ENCODE measurements around the gene GRIA2. TPM values are rescaled to one million over a fixed set of nuclear protein-coding genes. Genes with fewer than 3 reads are reported as not detected.
"Not testable (repeated sequence)": the region's sequence is repeated elsewhere in the genome, so short reads cannot be mapped to it uniquely, and the experiment has no call there.

GRIA2 gene
- total RNA-seq (ENCODE audit: low replicate concordance), result not detected in 2 replicates

DNA sequence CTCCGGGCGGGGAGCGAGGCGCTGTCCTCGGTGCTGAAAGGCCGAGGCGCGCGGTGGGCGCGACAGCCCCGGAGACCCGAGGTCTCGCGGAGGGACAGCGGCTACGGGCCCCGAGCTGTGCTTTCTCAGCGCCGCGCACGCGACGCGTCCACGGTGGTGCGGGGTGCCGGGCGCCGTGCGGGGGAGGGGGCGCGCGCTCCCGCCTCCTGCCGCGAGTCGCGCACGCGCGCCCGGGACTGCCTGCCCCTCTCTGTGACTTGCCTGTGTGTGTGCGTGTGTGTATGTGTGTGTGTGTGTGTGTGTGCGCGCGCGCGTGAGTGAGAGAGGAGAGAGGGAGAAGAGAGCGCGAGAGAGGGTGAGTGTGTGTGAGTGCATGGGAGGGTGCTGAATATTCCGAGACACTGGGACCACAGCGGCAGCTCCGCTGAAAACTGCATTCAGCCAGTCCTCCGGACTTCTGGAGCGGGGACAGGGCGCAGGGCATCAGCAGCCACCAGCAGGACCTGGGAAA is at the start of gene GRIA2:
Gene GRIA2, plus strand, starts transcription at position 358 of the 511 bp plus-strand sequence. CDS start 315 bp downstream, outside the sequence.
- peak within 1 kb of the TSS; percentile 35 for H3K4me3 ChIP-seq (ENCODE audit: low read depth, low read length)
- TF ChIP-seq, protein P1, sequence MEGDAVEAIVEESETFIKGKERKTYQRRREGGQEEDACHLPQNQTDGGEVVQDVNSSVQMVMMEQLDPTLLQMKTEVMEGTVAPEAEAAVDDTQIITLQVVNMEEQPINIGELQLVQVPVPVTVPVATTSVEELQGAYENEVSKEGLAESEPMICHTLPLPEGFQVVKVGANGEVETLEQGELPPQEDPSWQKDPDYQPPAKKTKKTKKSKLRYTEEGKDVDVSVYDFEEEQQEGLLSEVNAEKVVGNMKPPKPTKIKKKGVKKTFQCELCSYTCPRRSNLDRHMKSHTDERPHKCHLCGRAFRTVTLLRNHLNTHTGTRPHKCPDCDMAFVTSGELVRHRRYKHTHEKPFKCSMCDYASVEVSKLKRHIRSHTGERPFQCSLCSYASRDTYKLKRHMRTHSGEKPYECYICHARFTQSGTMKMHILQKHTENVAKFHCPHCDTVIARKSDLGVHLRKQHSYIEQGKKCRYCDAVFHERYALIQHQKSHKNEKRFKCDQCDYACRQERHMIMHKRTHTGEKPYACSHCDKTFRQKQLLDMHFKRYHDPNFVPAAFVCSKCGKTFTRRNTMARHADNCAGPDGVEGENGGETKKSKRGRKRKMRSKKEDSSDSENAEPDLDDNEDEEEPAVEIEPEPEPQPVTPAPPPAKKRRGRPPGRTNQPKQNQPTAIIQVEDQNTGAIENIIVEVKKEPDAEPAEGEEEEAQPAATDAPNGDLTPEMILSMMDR (IDR thresholded peaks at IDR 0.05; ENCODE audit: insufficient read depth, low read length), result no peak
- peak; percentile 50 for DNase-seq (ENCODE audit: low read depth)

DNA sequence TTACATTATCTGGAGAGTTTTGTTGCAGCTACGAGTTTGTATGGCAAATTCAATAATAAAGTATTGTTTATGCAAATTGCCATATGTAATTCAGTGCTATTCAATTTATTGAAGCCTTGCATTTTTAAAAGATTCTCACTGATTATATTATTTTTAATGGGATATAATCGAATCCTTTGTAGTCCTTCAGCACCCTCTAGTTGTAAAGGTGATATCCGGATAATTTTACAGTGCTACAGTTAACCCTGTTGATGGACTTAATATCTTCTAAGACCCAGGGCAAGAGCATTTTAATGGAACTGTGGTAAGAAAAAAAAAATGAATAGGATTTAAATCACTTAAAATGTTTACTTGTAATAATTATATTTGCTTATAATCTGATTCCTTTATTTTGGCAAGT is 48.5 kb upstream of the GRIA2 start:
- TF ChIP-seq, protein P1 (IDR thresholded peaks at IDR 0.05; ENCODE audit: insufficient read depth, low read length), result peak; percentile 34
- peak; percentile 43 for DNase-seq (ENCODE audit: low read depth)
- no peak overlapping the region for H3K4me3 ChIP-seq (ENCODE audit: low read depth, low read length)

DNA sequence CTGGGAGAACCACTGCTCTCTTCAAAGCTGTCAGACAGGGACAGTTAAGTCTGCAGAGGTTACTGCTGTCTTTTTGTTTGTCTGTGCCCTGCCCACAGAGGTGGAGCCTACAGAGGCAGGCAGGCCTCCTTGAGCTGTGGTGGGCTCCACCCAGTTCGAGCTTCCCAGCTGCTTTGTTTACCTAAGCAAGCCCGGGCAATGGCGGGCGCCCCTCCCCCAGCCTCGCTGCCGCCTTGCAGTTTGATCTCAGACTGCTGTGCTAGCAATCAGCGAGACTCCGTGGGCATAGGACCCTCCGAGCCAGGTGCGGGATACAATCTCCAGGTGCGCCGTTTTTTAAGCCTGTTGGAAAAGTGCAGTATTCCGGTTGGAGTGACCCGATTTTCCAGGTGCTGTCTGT is 40.3 kb upstream of the GRIA2 start:
- DNase-seq (ENCODE audit: low read depth); H3K4me3 ChIP-seq (ENCODE audit: low read depth, low read length): not testable (repeated sequence)

GRCh38 chr4:157184300-157184699 is 36.2 kb upstream of the GRIA2 start:
- TF ChIP-seq, protein P1 (IDR thresholded peaks at IDR 0.05; ENCODE audit: insufficient read depth, low read length), result no peak
- no peak for DNase-seq (ENCODE audit: low read depth)
- H3K4me3 ChIP-seq (ENCODE audit: low read depth, low read length), result no peak overlapping the region

DNA sequence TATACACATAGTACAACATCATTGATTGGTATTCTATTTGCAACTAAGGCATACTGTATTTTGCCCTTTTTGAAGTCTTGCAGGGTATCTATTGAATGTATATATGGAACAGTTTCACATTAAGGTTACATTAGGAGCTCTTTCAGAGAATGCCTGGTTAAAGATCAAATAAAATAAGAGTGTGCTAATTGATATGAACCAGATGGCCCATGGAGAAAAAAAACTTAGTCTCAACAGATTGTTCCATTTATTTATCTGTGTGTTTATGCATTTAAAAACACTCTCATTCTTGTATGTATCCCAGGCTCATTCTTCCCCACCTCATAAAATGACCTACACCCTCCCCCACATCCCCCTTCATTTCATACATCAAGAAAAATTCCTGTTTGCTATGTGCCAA is 35.2 kb upstream of the GRIA2 start:
- DNase-seq (ENCODE audit: low read depth), result no peak

GRCh38 chr4:157195374-157195773 is 25.2 kb upstream of the GRIA2 start:
- no peak for DNase-seq (ENCODE audit: low read depth)
- TF ChIP-seq, protein P1 (IDR thresholded peaks at IDR 0.05; ENCODE audit: insufficient read depth, low read length), result no peak
- no peak overlapping the region for H3K4me3 ChIP-seq (ENCODE audit: low read depth, low read length)

More for the DNA sequence above, 35.2 kb upstream of the GRIA2 start:
- no peak overlapping the region for H3K4me3 ChIP-seq (ENCODE audit: low read depth, low read length)
- TF ChIP-seq, protein P1 (IDR thresholded peaks at IDR 0.05; ENCODE audit: insufficient read depth, low read length), result no peak

- DNase-seq (ENCODE audit: low read depth), result no peak
- H3K4me3 ChIP-seq (ENCODE audit: low read depth, low read length), result no peak overlapping the region
- TF ChIP-seq, protein P1 (IDR thresholded peaks at IDR 0.05; ENCODE audit: insufficient read depth, low read length), result no peak
Observed at GRCh38 chr4:157196046-157196445, 24.5 kb upstream of the GRIA2 start.

Measured in fibroblast of the aortic adventitia (primary cell).